OCI-LY7 (cell line): Measurements from ENCODE around the gene CEACAM6. TPM values are rescaled to one million over a fixed set of nuclear protein-coding genes. Genes with fewer than 3 reads are reported as not detected.
"Not testable (repeated sequence)": the region's sequence is repeated elsewhere in the genome, so short reads cannot be mapped to it uniquely, and the experiment has no call there.

Experiments used
- BruUV-seq: library from RNA; stranded (reverse); fragments of 400-500 nt; replicated peaks from 2 replicates; lab custom pipeline; 2021; lab: Mats Ljungman, UMichigan
- CTCF ChIA-PET: fragments of 300-600 bp; sonication (Branson Sonifier 250); formaldehyde crosslinking; loops from one replicate; lab custom pipeline; 2022; ENCODE audit warnings: antibody characterized with exemption; ENCODE audit not compliant: unreplicated experiment; lab: Charles Lee
- POLR2A ChIA-PET: fragments of 300-600 bp; sonication (Branson Sonifier 250); formaldehyde crosslinking; loops from one replicate; lab custom pipeline; 2022; ENCODE audit warnings: antibody characterized with exemption; lab: Charles Lee
- DNase-seq: peaks from one replicate; pipeline ENCODE4 v3.0.0-alpha.2; 2015; ENCODE audit warnings: low spot score
- H2AFZ ChIP-seq: fragments of 200-600 bp; sonication (generic), shearing (Covaris generic); 2 replicates; pipeline ENCODE4 v1.6.1; 2014; ENCODE audit warnings: mild to moderate bottlenecking, antibody characterized with exemption, low read length, moderate library complexity
- H3K27ac ChIP-seq: fragments of 200-600 bp; sonication (generic); 2 replicates; pipeline ENCODE4 v1.5.1; 2014; ENCODE audit warnings: mixed run types, low read depth, mild to moderate bottlenecking, moderate library complexity, low read length, inconsistent platforms; ENCODE audit not compliant: poor library complexity, severe bottlenecking
- H3K36me3 ChIP-seq: fragments of 200-600 bp; sonication (generic); 2 replicates; pipeline ENCODE4 v1.6.1; 2014; ENCODE audit warnings: mild to moderate bottlenecking, antibody characterized with exemption, low read length, moderate library complexity, mixed read lengths; ENCODE audit not compliant: insufficient read depth
- H3K4me1 ChIP-seq: fragments of 200-600 bp; sonication (generic); 2 replicates; pipeline ENCODE4 v1.5.1; 2014; ENCODE audit warnings: mild to moderate bottlenecking, low read length; ENCODE audit not compliant: insufficient read depth, poor library complexity, severe bottlenecking
- H3K4me2 ChIP-seq: fragments of 200-600 bp; sonication (generic); 2 replicates; pipeline ENCODE4 v1.6.1; 2014; ENCODE audit warnings: mild to moderate bottlenecking, low read length
- H3K4me3 ChIP-seq: fragments of 200-600 bp; sonication (generic); 2 replicates; pipeline ENCODE4 v1.5.1; 2014; ENCODE audit warnings: mild to moderate bottlenecking, low read depth, low read length; ENCODE audit not compliant: poor library complexity, severe bottlenecking
- H3K79me2 ChIP-seq: fragments of 200-600 bp; sonication (generic); 2 replicates; pipeline ENCODE4 v1.6.1; 2016; ENCODE audit warnings: low read depth, mild to moderate bottlenecking, low read length, moderate library complexity, mixed read lengths; ENCODE audit not compliant: insufficient read depth
- H3K9me2 ChIP-seq: fragments of 200-600 bp; sonication (generic); 2 replicates; pipeline ENCODE4 v1.6.1; 2016; ENCODE audit warnings: mild to moderate bottlenecking, low read length, mixed read lengths; ENCODE audit not compliant: insufficient read depth
- H3K9me3 ChIP-seq: fragments of 200-600 bp; sonication (generic); 2 replicates; pipeline ENCODE4 v1.6.1; 2014; ENCODE audit warnings: mild to moderate bottlenecking, mixed run types, low read length, mixed read lengths
- H4K20me1 ChIP-seq: fragments of 200-600 bp; sonication (generic); 2 replicates; pipeline ENCODE4 v1.6.1; 2014; ENCODE audit warnings: mild to moderate bottlenecking, antibody characterized with exemption, low read length, moderate library complexity, mixed read lengths; ENCODE audit not compliant: insufficient read depth
- EZH2phosphoT487 ChIP-seq: fragments of 200-600 bp; sonication (generic); IDR thresholded peaks from 2 replicates; pipeline ENCODE4 v1.6.1; 2018; ENCODE audit warnings: low read depth, borderline replicate concordance, mild to moderate bottlenecking, mixed run types, antibody characterized with exemption, low read length, moderate library complexity, mixed read lengths
- intact Hi-C: fragments of 100-400 bp; cut with micrococcal nuclease; formaldehyde crosslinking; loops from one replicate; pipeline ENCODE4 v1.10.0; 2022; ENCODE audit not compliant: unreplicated experiment
- total RNA-seq, 2 experiments: library from RNA; depleted of rRNA in 1 of 2; stranded (reverse); fragments of >200 nt in 1 of 2; shearing (Covaris generic) in 1 of 2; gene quantifications; 2 replicates each; pipeline ENCODE4 v1.2.3, GENCODE V29; 2014 to 2022
- TF ChIP-seq, protein P1 (sequence below): fragments of 200-600 bp; sonication (generic); conservative IDR thresholded peaks from 2 replicates; pipeline ENCODE4 v1.5.1; 2014; ENCODE audit warnings: mild to moderate bottlenecking, antibody characterized with exemption, low read length, moderate library complexity, mixed read lengths

The CEACAM6 gene
- total RNA-seq, 2 experiments from 2014 or later, result not detected

GRCh38 chr19:41707502-41707812 is 47.9 kb upstream of the CEACAM6 start:
- no peaks in the 10 kb centered on the region for H3K9me2 ChIP-seq
- no peaks in the 10 kb centered on the region for H3K4me1 ChIP-seq
- intact Hi-C loops, result no loop called here
- no peaks in the 10 kb centered on the region for H3K9me3 ChIP-seq
- H3K27ac ChIP-seq, result no peak overlapping the region
- H3K4me3 ChIP-seq, result no peak overlapping the region
- no peaks in the 10 kb centered on the region for H3K36me3 ChIP-seq
- TF ChIP-seq, protein P1, sequence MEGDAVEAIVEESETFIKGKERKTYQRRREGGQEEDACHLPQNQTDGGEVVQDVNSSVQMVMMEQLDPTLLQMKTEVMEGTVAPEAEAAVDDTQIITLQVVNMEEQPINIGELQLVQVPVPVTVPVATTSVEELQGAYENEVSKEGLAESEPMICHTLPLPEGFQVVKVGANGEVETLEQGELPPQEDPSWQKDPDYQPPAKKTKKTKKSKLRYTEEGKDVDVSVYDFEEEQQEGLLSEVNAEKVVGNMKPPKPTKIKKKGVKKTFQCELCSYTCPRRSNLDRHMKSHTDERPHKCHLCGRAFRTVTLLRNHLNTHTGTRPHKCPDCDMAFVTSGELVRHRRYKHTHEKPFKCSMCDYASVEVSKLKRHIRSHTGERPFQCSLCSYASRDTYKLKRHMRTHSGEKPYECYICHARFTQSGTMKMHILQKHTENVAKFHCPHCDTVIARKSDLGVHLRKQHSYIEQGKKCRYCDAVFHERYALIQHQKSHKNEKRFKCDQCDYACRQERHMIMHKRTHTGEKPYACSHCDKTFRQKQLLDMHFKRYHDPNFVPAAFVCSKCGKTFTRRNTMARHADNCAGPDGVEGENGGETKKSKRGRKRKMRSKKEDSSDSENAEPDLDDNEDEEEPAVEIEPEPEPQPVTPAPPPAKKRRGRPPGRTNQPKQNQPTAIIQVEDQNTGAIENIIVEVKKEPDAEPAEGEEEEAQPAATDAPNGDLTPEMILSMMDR, result no peak
- TF ChIP-seq EZH2phosphoT487, result no peak
- CTCF ChIA-PET, result interaction anchor here (1.1 kb wide), 1 partner anchor 156 kb away, joined by 3 read pairs; no protein-coding TSS in a partner anchor
- DNase-seq, result no peak
- H2AFZ ChIP-seq, result no peak overlapping the region
- BruUV-seq, result no TSS peak
- no peak overlapping the region for H3K4me2 ChIP-seq
- no peaks in the 10 kb centered on the region; the same call in 1 of the 2 replicates for H4K20me1 ChIP-seq
- POLR2A ChIA-PET, result no interaction called here
- no peaks in the 10 kb centered on the region for H3K79me2 ChIP-seq

- CTCF ChIA-PET, result no interaction called here
- intact Hi-C loops, result no loop called here
Observed at GRCh38 chr19:41707871-41708371, 47.4 kb upstream of the CEACAM6 start.

GRCh38 chr19:41708481-41708880 is 46.8 kb upstream of the CEACAM6 start, which contains the start of gene CEACAM5:
TSS of gene CEACAM5 (plus strand) at chr19:41708626. CDS start at chr19:41708732, 106 bp downstream.
- ChIA-PET CTCF (no interaction called here), POLR2A (no interaction called here)
- Histone ChIP-seq H3K79me2 (no peaks in the 10 kb centered on the region), H4K20me1 (no peaks in the 10 kb centered on the region; the same call in 1 of the 2 replicates), H3K4me3 (no peak within 1 kb of the TSS), H3K27ac (no peak within 1 kb of the TSS), H3K36me3 (no peaks in the 10 kb centered on the region), H3K9me3 (no peaks in the 10 kb centered on the region), H3K4me1 (no peaks in the 10 kb centered on the region), H3K9me2 (no peaks in the 10 kb centered on the region), H3K4me2 (no peak within 1 kb of the TSS), H2AFZ (no peak within 1 kb of the TSS)
- no peak for TF ChIP-seq EZH2phosphoT487
- TF ChIP-seq, protein P1, result no peak
- BruUV-seq, result no TSS peak
- DNase-seq, result no peak
- intact Hi-C loops, result no loop called here

More at GRCh38 chr19:41707871-41708371, 47.4 kb upstream of the CEACAM6 start:
- no peak overlapping the region for H3K4me3 ChIP-seq
- DNase-seq, result no peak
- BruUV-seq, result no TSS peak
- H3K4me2 ChIP-seq, result no peak overlapping the region
- H3K27ac ChIP-seq, result no peak overlapping the region
- H2AFZ ChIP-seq, result no peak overlapping the region
- H3K4me1 ChIP-seq, result no peaks in the 10 kb centered on the region
- no peaks in the 10 kb centered on the region for H3K79me2 ChIP-seq
- H3K9me2 ChIP-seq, result no peaks in the 10 kb centered on the region
- H3K36me3 ChIP-seq, result no peaks in the 10 kb centered on the region
- no peaks in the 10 kb centered on the region for H3K9me3 ChIP-seq
- no peaks in the 10 kb centered on the region; the same call in 1 of the 2 replicates for H4K20me1 ChIP-seq
- POLR2A ChIA-PET, result no interaction called here
- TF ChIP-seq EZH2phosphoT487, result no peak
- TF ChIP-seq, protein P1, result no peak

- CTCF ChIA-PET, intact Hi-C loops, H3K27ac ChIP-seq, POLR2A ChIA-PET, DNase-seq, H3K36me3 ChIP-seq, H4K20me1 ChIP-seq, H3K9me3 ChIP-seq, H3K4me1 ChIP-seq, BruUV-seq, H3K4me2 ChIP-seq, H3K79me2 ChIP-seq, H3K9me2 ChIP-seq, H3K4me3 ChIP-seq, H2AFZ ChIP-seq: not testable (repeated sequence)
Observed at GRCh38 chr19:41709516-41709915, 45.8 kb upstream of the CEACAM6 start.
